Activated CD4-positive, alpha-beta T cell treated with anti-CD3 and anti-CD28 coated beads, Interleukin-2, amount 10 ng/mL, durations not matched to agents 24 days and 14 days (primary cell): ENCODE data around the gene MITF. TPM values are rescaled to one million over a fixed set of nuclear protein-coding genes. Genes with fewer than 3 reads are reported as not detected.

Experiments used
- DNase-seq: peaks from one replicate; pipeline ENCODE4 v3.0.0; 2022
- H3K27ac Mint-ChIP-seq: one replicate; pipeline ENCODE4 v1.8.0; 2022; ENCODE audit warnings: mild to moderate bottlenecking, mixed read lengths
- H3K27me3 Mint-ChIP-seq: one replicate; pipeline ENCODE4 v1.8.0; 2022; ENCODE audit warnings: mixed read lengths
- H3K36me3 Mint-ChIP-seq: one replicate; pipeline ENCODE4 v1.8.0; 2022; ENCODE audit warnings: low read depth, mild to moderate bottlenecking, mixed read lengths
- H3K4me1 Mint-ChIP-seq: one replicate; pipeline ENCODE4 v1.8.0; 2021; ENCODE audit warnings: mixed read lengths
- H3K4me3 Mint-ChIP-seq: one replicate; pipeline ENCODE4 v1.8.0; 2022; ENCODE audit warnings: mild to moderate bottlenecking, moderate library complexity, mixed read lengths
- H3K9me3 Mint-ChIP-seq: one replicate; pipeline ENCODE4 v1.8.0; 2021; ENCODE audit warnings: mixed read lengths
- intact Hi-C: fragments of 100-400 bp; cut with micrococcal nuclease; formaldehyde crosslinking; loops from one replicate; pipeline ENCODE4 v1.15.1; 2023
- total RNA-seq: library from RNA; stranded (reverse); gene quantifications from 2 replicates; pipeline ENCODE4 v1.2.3, GENCODE V29; 2022

MITF gene
- total RNA-seq, 1 donor from 2014 or later = 0.16 TPM

DNA sequence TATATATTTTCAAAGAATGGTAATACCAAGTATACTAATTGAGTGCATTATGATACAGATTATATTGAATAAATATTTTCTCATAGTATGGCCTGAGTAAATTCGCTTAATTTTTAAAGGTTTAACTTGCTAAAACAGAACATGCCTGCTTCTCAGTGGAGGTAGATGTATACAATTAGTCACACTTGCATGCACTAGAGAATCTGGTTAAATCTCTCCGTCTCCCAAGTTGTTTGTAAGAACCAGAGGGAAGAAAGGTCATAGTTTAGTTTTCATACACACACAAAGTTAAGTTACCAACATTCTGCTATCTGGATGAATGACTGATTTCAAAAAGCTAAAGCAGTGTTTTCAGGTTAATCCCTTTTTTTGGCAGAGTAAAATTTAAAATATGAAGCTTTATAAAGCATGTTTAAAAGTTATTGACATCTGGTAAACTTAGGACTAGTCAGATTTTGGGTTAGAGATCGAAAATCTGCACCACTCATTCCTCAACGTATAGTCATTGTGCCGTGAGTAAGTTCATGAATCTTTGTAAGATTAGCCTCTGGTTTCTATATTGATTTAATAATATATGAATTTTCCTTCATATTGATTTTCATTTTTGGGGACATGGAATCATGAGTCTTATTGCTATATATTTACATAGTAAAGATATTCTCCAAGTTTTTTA lies 142.6 kb downstream of the MITF start:
- intact Hi-C loops = no loop called here
- Mint-ChIP-seq H3K4me1 (no peaks in the 10 kb centered on the region), H3K9me3 (no peaks in the 10 kb centered on the region), H3K27ac (no peak overlapping the region), H3K27me3 (no peaks in the 10 kb centered on the region), H3K4me3 (no peak overlapping the region), H3K36me3 (no peaks in the 10 kb centered on the region)
- no peak for DNase-seq

DNA sequence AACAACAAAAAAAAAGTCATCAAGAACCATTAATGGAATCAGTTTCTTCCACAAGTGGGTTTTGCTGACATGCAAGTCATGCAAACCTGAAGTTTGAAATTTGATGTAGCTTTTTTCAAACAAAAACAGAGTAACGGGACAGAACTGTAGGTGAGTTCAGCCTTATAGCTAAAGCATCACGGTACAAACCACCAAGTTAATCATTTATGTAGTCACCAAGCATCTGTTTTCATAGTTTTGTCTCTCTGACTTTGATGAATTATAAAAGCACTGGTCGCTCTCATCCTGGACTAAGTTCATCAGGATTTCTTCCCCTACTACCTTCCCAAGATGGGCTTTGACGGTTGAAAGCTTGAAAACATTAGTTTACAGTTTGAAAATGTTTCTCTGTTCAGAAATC lies 143.3 kb downstream of the MITF start:
- intact Hi-C loops = no loop called here
- no peak for DNase-seq
- no peaks in the 10 kb centered on the region for H3K27me3 Mint-ChIP-seq

DNA sequence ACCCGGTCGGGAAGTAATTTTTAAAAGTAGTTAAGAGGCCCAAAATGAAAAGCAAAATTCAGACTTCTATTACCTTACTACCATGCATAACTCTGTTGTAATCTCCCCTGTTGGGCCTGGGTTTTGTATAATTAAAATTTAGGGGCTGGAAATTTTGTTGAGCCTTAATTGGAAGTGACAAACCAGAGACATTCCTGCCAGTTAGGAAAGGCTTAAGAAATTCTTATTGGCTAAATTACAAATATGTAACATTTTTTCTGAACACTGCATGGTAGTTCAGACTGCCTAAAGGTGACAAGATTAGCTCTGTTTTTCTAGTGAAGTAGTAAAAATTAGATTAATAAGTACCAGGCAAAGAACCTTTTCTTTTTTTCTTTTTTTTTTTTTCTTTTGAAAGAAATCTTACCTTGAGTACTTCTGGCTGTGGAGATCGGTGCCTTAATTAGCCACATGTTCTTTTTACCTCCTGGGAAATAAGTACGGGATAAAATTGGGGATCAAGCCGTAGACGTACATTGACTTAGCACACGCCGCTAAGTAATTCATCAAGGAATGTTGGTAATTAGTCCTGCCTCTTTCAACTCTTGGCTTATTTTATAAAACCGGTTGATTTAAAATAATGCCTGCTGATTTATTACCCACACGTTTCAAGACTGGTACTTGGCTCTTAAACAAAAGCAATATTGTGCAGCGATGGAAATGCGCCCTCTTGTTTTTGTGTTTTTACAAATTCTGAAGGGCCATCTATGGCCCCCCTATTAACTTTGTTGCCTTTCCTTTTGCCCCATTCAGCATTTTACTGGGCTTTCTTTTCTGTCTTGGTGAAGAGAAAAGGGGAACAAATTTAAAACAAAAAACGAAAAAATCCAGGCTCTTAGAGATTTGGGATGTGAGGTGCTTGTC lies 149.0 kb downstream of the MITF start:
- no peak overlapping the region for H3K27ac Mint-ChIP-seq
- DNase-seq = no peak
- H3K36me3 Mint-ChIP-seq = no peaks in the 10 kb centered on the region
- no peak overlapping the region for H3K4me3 Mint-ChIP-seq
- peaks cover 3% of the 10 kb centered on the region for H3K9me3 Mint-ChIP-seq
- no peaks in the 10 kb centered on the region for H3K4me1 Mint-ChIP-seq
- no peaks in the 10 kb centered on the region for H3K27me3 Mint-ChIP-seq
- intact Hi-C loops = no loop called here

More for the DNA sequence above, 143.3 kb downstream of the MITF start:
- no peaks in the 10 kb centered on the region for H3K36me3 Mint-ChIP-seq
- H3K27ac Mint-ChIP-seq = no peak overlapping the region
- no peaks in the 10 kb centered on the region for H3K4me1 Mint-ChIP-seq
- no peak overlapping the region for H3K4me3 Mint-ChIP-seq
- no peaks in the 10 kb centered on the region for H3K9me3 Mint-ChIP-seq

DNA sequence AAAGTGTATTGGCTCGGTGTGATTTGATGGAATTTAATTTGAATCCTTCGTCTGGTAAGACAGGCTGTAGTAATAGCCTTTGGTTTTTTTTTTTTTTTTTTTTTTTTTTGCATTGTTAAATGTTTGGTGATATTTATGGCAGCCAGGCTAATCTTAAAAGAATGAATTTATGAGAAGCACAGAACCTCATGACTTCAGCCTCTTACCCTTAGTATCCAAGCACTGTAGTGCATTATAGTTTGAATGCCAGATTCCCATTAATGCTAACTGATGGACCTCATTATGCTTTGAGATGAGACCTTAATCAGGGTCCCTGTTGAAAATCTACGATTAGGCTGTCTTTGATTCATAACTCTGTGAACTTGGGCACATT lies 149.7 kb downstream of the MITF start:
- DNase-seq = no peak
- H3K4me3 Mint-ChIP-seq = no peak overlapping the region
- H3K27me3 Mint-ChIP-seq = no peaks in the 10 kb centered on the region
- intact Hi-C loops = no loop called here
- no peak overlapping the region for H3K27ac Mint-ChIP-seq
- H3K4me1 Mint-ChIP-seq = no peaks in the 10 kb centered on the region
- no peaks in the 10 kb centered on the region for H3K36me3 Mint-ChIP-seq
- peaks cover 3% of the 10 kb centered on the region for H3K9me3 Mint-ChIP-seq

DNA sequence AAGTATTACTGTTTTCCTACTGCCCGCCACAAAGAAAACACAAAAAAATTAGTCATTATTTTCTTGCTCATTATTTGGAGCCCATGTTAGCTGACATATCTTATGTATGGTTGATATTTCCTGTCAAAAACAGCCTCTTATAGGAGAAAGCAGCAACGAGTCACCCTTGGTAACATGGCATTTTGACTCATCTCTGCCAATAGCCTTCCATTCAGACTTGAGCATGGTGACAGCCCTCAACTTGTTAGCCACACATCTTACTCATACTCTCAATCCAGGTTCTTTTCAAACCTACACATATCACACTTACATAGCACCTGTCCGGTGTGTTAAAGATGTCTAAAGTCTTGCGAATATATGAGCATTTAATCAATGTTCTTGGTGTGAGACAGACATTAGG lies 150.8 kb downstream of the MITF start:
- H3K4me1 Mint-ChIP-seq = no peaks in the 10 kb centered on the region
- H3K9me3 Mint-ChIP-seq = peaks cover 3% of the 10 kb centered on the region
- no peak overlapping the region for H3K4me3 Mint-ChIP-seq
- H3K36me3 Mint-ChIP-seq = no peaks in the 10 kb centered on the region
- no peak for DNase-seq
- no peak overlapping the region for H3K27ac Mint-ChIP-seq
- H3K27me3 Mint-ChIP-seq = no peaks in the 10 kb centered on the region
- intact Hi-C loops = no loop called here

DNA sequence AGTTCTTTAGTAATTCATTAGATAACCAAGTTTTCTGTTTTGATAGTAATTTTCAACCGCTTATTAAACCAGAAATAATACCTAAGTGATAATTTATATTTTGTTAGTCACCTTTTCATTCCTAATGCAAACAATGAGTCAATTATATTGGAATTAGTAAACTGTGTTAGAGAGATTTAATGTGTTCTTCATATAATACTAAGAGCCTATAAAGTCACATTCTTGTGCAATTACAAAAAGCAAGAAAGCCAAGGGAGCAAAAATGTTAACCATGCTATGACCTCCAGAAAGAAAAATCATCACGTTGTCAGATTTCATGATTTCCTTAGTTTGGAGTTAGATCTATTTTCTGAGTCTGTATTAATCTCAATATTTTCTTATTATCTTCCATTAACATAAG lies 151.4 kb downstream of the MITF start:
- intact Hi-C loops = no loop called here
- DNase-seq = no peak
- peaks cover 3% of the 10 kb centered on the region for H3K9me3 Mint-ChIP-seq
- no peaks in the 10 kb centered on the region for H3K36me3 Mint-ChIP-seq
- H3K27me3 Mint-ChIP-seq = no peaks in the 10 kb centered on the region
- no peak overlapping the region for H3K27ac Mint-ChIP-seq
- H3K4me3 Mint-ChIP-seq = no peak overlapping the region
- no peaks in the 10 kb centered on the region for H3K4me1 Mint-ChIP-seq

DNA sequence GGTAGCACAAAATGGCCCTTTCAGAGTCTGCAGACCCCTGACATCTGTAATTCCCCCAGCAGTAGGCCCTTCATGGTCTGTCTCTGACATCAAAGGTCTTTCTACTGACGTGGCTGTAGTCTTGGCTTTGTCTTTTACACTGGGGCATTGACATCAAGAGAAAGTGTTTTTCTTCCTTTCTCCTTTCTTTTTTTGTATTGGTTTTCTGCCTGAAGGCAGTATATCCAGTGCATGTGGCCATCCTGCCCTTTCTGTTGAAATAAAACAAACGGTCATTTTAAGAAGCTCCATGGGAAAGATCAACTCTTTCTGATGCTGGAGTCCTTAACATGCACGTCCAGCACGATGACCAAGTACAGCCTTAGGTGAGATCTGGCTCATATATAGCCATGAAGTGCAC lies 153.4 kb downstream of the MITF start:
- DNase-seq = no peak
- no peaks in the 10 kb centered on the region for H3K36me3 Mint-ChIP-seq
- H3K4me1 Mint-ChIP-seq = no peaks in the 10 kb centered on the region
- intact Hi-C loops = no loop called here
- H3K9me3 Mint-ChIP-seq = peaks cover 3% of the 10 kb centered on the region
- no peak overlapping the region for H3K4me3 Mint-ChIP-seq
- H3K27ac Mint-ChIP-seq = no peak overlapping the region
- H3K27me3 Mint-ChIP-seq = no peaks in the 10 kb centered on the region

DNA sequence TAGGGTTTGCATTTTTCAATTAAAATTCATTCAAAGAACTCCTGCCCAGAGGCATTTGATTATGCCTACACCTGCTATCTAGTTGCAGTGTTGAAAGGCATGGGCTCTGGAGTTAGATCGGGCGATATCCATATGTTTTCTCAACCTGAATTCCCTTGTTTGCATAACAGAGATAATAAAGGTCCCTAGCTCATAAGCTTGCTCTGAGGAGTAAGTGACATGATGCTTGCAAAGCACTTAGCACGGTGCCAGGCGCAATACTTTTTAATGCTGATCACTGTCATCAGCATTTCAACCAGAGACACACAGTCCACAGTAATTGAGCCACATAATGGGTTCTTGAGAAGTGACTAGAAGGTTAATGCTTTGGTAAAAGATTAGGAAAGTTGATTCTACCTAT lies 154.0 kb downstream of the MITF start:
- H3K4me1 Mint-ChIP-seq = no peaks in the 10 kb centered on the region
- no peak overlapping the region for H3K27ac Mint-ChIP-seq
- H3K9me3 Mint-ChIP-seq = peaks cover 3% of the 10 kb centered on the region
- H3K36me3 Mint-ChIP-seq = no peaks in the 10 kb centered on the region
- no peak overlapping the region for H3K4me3 Mint-ChIP-seq
- no peaks in the 10 kb centered on the region for H3K27me3 Mint-ChIP-seq
- intact Hi-C loops = no loop called here
- DNase-seq = no peak

DNA sequence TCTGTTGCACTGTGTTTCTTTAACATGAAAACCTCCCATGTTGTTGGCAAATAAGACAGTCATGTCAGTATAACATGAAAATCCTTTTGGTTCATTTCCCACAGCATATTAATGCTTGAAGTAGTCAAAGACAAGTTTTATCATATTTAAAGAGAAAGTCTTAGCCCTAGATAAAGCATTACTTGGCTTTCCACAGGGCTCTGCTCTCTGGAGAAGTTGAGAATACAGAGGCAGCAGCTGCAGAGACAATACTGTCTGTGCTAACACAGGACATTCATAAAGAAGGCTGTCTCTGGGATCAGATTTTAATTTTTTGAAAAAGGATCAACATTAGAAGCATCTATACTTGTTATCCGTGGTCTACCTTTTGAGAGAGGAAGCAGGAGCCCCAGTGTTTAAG lies 156.8 kb downstream of the MITF start:
- H3K27me3 Mint-ChIP-seq = no peaks in the 10 kb centered on the region
- no peaks in the 10 kb centered on the region for H3K9me3 Mint-ChIP-seq
- no peaks in the 10 kb centered on the region for H3K36me3 Mint-ChIP-seq
- intact Hi-C loops = no loop called here
- H3K4me1 Mint-ChIP-seq = no peaks in the 10 kb centered on the region
- no peak for DNase-seq
- no peak overlapping the region for H3K27ac Mint-ChIP-seq
- no peak overlapping the region for H3K4me3 Mint-ChIP-seq

DNA sequence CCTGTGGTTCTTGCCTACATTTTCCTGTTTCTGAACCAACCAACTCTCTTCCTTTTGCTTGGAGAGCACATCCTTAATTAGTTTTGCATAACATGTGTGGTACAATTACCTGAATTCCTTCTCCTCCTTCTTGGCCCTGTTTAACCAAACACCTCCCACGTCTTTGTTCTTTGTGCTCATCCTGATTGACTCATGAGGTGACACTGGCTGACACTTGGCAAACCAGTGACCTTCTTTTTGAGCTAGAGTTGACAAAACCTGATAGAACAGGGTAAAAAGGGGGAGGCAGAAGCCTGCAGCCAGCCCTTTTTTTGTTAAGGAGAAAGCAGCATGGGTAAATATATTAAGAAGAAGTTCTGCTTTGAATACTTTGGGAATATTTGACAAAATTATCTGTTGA lies 161.1 kb downstream of the MITF start:
- DNase-seq = no peak
- Mint-ChIP-seq H3K27ac (no peak overlapping the region), H3K36me3 (no peaks in the 10 kb centered on the region), H3K9me3 (no peaks in the 10 kb centered on the region), H3K4me3 (no peak overlapping the region), H3K27me3 (no peaks in the 10 kb centered on the region), H3K4me1 (no peaks in the 10 kb centered on the region)
- intact Hi-C loops = no loop called here

DNA sequence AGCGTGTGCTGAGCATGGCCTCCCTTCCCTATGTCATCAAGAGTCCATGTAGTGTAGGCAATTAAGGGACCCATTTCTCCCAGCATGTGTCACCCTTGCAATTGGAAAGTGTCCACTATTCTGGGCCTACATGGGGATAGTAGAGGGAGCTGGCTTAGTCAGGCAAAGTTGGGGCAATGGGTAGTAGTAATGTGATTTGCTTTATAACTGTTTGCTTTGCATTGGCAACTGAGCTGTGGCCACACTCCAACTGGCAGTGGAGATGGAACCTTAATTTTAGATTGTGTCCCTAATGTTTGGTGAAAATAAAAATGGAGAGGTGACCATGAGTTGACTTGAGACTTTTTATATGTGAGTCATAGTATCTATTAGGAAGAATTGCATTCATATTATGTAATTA lies 162.5 kb downstream of the MITF start:
- Mint-ChIP-seq H3K4me3 (no peak overlapping the region), H3K27me3 (no peaks in the 10 kb centered on the region), H3K9me3 (no peaks in the 10 kb centered on the region), H3K36me3 (no peaks in the 10 kb centered on the region), H3K27ac (no peak overlapping the region), H3K4me1 (no peaks in the 10 kb centered on the region)
- no peak for DNase-seq
- intact Hi-C loops = no loop called here

DNA sequence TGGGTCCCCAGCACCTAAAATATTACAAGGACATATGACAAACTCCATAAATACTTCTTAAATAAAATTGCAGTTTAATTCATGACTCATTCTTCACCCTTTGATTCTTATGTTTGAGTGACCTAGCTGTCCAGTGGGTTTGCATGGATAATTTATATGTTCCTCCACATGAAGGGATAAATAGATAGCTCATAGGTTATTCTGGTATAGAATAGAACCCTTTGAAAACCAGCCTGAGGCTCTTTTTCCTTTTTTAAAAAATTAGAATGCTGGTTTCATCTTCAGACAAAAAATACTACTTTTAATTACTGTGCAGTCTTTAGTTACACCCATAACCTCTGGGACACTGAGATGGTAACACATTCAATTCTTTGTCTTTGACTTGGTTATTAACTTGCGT lies 163.1 kb downstream of the MITF start:
- H3K27me3 Mint-ChIP-seq = no peaks in the 10 kb centered on the region
- intact Hi-C loops = no loop called here
- no peaks in the 10 kb centered on the region for H3K9me3 Mint-ChIP-seq
- no peak overlapping the region for H3K4me3 Mint-ChIP-seq
- H3K4me1 Mint-ChIP-seq = no peaks in the 10 kb centered on the region
- H3K27ac Mint-ChIP-seq = no peak overlapping the region
- H3K36me3 Mint-ChIP-seq = no peaks in the 10 kb centered on the region
- DNase-seq = no peak

DNA sequence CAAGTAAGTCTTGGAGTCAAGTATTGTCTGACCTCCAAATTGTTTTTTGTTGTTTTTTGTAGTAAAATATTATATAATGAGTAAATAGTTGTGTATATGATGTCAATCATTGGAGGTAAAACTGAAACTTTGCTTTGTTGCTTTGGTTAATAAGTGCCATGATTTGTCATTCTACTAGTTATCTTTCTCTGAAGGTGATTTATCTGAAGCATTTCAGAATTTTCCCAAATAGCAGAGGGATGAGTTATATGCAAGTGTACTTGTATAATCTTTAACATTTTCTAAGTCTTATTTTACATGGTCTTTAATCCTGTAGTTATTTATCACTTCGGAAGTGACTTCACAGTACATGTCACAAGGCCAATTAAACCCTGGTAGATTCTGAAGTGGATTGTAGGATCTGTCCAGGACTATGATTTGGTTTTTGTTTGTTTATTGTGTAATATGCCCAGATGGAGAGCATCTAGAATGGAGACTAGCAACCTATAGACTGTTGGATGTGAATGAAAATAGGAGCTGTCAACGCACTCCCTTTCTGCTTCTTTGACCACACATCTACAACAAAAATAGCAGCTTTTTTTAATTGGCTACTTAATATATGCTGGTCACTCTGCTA lies 167.2 kb downstream of the MITF start:
- Mint-ChIP-seq H3K4me3 (no peak overlapping the region), H3K27me3 (no peaks in the 10 kb centered on the region), H3K9me3 (peaks cover 6% of the 10 kb centered on the region), H3K27ac (no peak overlapping the region), H3K36me3 (no peaks in the 10 kb centered on the region), H3K4me1 (no peaks in the 10 kb centered on the region)
- intact Hi-C loops = no loop called here
- DNase-seq = no peak

DNA sequence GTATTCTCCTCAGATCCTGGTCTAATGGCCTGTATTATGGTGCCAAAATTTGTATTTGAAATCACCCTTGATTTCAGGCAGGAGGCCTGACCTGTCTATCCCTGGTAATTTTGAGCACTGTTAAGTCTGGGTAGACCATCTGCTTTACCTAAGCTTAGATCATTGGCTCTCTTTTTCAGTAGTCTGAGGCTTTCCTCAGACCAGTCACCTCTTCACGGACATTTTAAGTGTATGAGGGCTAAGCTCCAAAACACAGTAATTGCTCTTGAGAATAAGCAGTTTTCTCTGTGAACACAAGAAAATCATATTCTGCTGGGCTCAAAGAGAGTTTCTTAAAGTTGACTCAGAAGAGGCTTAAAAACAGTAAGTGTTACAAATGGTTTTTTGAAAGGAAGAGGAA lies 168.3 kb downstream of the MITF start:
- no peak overlapping the region for H3K4me3 Mint-ChIP-seq
- DNase-seq = no peak
- H3K36me3 Mint-ChIP-seq = no peaks in the 10 kb centered on the region
- no peaks in the 10 kb centered on the region for H3K27me3 Mint-ChIP-seq
- intact Hi-C loops = no loop called here
- H3K9me3 Mint-ChIP-seq = peaks cover 6% of the 10 kb centered on the region
- no peaks in the 10 kb centered on the region for H3K4me1 Mint-ChIP-seq
- no peak overlapping the region for H3K27ac Mint-ChIP-seq
